Natural killer cell (primary cell): ENCODE results near the gene RNU6-1. TPM values are rescaled to one million over a fixed set of nuclear protein-coding genes. Genes with fewer than 3 reads are reported as not detected.

Source experiments
- ATAC-seq, 3 donors: fragments of 150-1000 bp in 2 of 3; fragments of 200-7000 bp in 1 of 3; cut with Tn5 transposase; 1 replicate in 1 of 3; 2 replicates in 2 of 3; pipeline ENCODE4 v1.10.0; 2021; ENCODE audit warnings: mild to moderate bottlenecking in 2 of 3, moderate library complexity in 2 of 3
- DNase-seq, 2 donors: peaks; one replicate each; pipeline versions ENCODE4 v3.0.0 to v3.0.0-alpha.2; 2013 to 2021; ENCODE audit warnings: mixed read lengths in 1 of 2
- H3K27ac ChIP-seq: one replicate; pipeline ENCODE4 v1.5.1; 2013; ENCODE audit warnings: mild to moderate bottlenecking, low read length
- H3K27me3 ChIP-seq: one replicate; pipeline ENCODE4 v1.6.1; 2013; ENCODE audit warnings: low read length; ENCODE audit not compliant: control insufficient read depth, insufficient read depth
- H3K36me3 ChIP-seq: one replicate; pipeline ENCODE4 v1.6.1; 2013; ENCODE audit warnings: low read length; ENCODE audit not compliant: control insufficient read depth, insufficient read depth
- H3K4me1 ChIP-seq: one replicate; pipeline ENCODE4 v1.6.1; 2013; ENCODE audit warnings: low read length; ENCODE audit not compliant: control insufficient read depth, insufficient read depth
- H3K4me3 ChIP-seq: one replicate; pipeline ENCODE4 v1.5.1; 2013; ENCODE audit warnings: low read length
- H3K9me3 ChIP-seq: one replicate; pipeline ENCODE4 v1.6.1; 2013; ENCODE audit warnings: low read length; ENCODE audit not compliant: control insufficient read depth, insufficient read depth
- H3K27ac Mint-ChIP-seq, 2 donors: one replicate each; pipeline ENCODE4 v1.8.0; 2022; ENCODE audit warnings: mild to moderate bottlenecking in 2 of 2, mixed read lengths in 2 of 2, moderate library complexity in 1 of 2
- H3K27me3 Mint-ChIP-seq, 2 donors: one replicate each; pipeline ENCODE4 v1.8.0; 2022; ENCODE audit warnings: low read depth in 2 of 2, mixed read lengths in 2 of 2
- H3K36me3 Mint-ChIP-seq: one replicate; pipeline ENCODE4 v1.8.0; 2022; ENCODE audit warnings: mixed read lengths
- H3K4me1 Mint-ChIP-seq, 2 donors: one replicate each; pipeline ENCODE4 v1.8.0; 2022; ENCODE audit warnings: mixed read lengths in 2 of 2
- H3K4me3 Mint-ChIP-seq: one replicate; pipeline ENCODE4 v1.8.0; 2022; ENCODE audit warnings: mild to moderate bottlenecking, moderate library complexity, mixed read lengths
- H3K9me3 Mint-ChIP-seq, 2 donors: one replicate each; pipeline ENCODE4 v1.8.0; 2022; ENCODE audit warnings: mixed read lengths in 2 of 2
- WGBS: methylation state at CpG from one replicate; pipeline ENCODE4 v1.1.7; 2013; ENCODE audit warnings: missing lambda C conversion rate; ENCODE audit not compliant: insufficient coverage; 5-methylcytosine and 5-hydroxymethylcytosine counted together
- intact Hi-C: fragments of 100-400 bp; cut with micrococcal nuclease; formaldehyde crosslinking; loops from one replicate; pipeline ENCODE4 v1.14.2; 2022
- total RNA-seq, 4 donors: library from RNA; stranded (reverse); fragments of 120-200 nt in 1 of 4; gene quantifications; one replicate each; pipeline versions ENCODE4 v1.2.3 to v1.2.4, GENCODE V29; 2013 to 2022
- TF ChIP-seq, protein P1 (sequence below): fragments of 200-600 bp; IDR thresholded peaks from one replicate; pipeline ENCODE4 v1.8.0; 2022; ENCODE audit warnings: antibody characterized with exemption

Gene RNU6-1
- total RNA-seq, 3 donors from 2014 or later (not counting 1 experiment from before 2014, with no cell fraction given): not detected

DNA sequence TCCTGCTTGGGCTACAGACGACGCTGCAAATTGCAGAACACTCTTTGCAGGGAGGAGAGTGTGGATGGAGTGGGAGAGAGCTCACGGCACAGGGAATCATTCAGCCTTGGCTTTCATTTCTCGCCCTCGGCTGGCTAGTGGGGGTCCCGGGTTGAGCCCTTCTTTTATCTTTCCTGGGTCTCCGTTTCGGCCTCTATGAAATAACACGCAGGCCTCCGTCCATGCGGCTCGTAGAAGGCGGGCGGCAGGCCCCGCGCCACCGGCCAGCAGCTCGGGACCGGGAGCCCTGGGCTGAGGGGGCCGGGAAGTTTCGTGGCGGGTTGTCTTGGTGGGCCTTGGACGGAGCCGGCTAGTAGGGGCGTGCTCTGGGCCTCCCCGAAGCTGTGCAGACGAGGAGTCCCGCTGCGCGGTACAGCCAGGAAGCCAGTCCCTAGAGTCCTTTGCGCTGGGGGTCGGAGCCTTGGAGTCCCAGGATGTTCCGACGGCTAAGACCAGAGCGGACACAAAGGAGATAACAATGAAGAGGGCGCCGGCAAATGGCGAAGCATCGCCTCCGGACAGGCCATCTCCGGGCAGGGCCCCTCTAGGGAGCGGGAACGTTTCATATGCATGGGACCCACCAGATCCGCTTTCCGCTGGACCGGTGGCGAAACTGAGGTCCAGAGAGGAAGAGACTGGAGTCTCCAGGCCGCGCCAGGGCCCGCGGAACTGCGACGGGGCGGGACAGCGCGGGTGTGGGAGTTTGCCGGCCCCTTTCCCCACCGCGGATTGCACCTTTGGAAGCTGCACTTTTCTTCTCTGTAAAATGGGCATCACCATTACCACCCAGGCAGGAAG, 4.3 kb downstream of the RNU6-1 start:
- peaks cover 47 to 57% of the 10 kb centered on the region in 2 donors for H3K4me1 Mint-ChIP-seq
- H3K36me3 ChIP-seq: no peaks in the 10 kb centered on the region
- H3K4me3 Mint-ChIP-seq: peak overlapping the region; percentile 88
- TF ChIP-seq, protein P1, sequence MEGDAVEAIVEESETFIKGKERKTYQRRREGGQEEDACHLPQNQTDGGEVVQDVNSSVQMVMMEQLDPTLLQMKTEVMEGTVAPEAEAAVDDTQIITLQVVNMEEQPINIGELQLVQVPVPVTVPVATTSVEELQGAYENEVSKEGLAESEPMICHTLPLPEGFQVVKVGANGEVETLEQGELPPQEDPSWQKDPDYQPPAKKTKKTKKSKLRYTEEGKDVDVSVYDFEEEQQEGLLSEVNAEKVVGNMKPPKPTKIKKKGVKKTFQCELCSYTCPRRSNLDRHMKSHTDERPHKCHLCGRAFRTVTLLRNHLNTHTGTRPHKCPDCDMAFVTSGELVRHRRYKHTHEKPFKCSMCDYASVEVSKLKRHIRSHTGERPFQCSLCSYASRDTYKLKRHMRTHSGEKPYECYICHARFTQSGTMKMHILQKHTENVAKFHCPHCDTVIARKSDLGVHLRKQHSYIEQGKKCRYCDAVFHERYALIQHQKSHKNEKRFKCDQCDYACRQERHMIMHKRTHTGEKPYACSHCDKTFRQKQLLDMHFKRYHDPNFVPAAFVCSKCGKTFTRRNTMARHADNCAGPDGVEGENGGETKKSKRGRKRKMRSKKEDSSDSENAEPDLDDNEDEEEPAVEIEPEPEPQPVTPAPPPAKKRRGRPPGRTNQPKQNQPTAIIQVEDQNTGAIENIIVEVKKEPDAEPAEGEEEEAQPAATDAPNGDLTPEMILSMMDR: no peak
- H3K27ac Mint-ChIP-seq: peak overlapping the region in 1 of 2 donors; percentile 29
- no peaks in the 10 kb centered on the region for H3K9me3 Mint-ChIP-seq
- no peaks in the 10 kb centered on the region for H3K9me3 ChIP-seq
- peak overlapping the region; percentile 28 for H3K4me3 ChIP-seq
- H3K4me1 ChIP-seq: peaks cover 52% of the 10 kb centered on the region
- DNase-seq (peak in 1 of 2 donors; percentile 50), ATAC-seq (no peak)
- intact Hi-C loops: loop anchor here (1.0 to 5.0 kb wide), 4 partner anchors 52 to 888 kb away; no protein-coding TSS in a partner anchor
- peaks cover 47 to 57% of the 10 kb centered on the region in 2 donors for H3K27me3 Mint-ChIP-seq
- H3K27me3 ChIP-seq: peaks cover 53% of the 10 kb centered on the region
- no peak overlapping the region for H3K27ac ChIP-seq
- peaks cover 6% of the 10 kb centered on the region for H3K36me3 Mint-ChIP-seq
- 3% methylated on average over 59 of the region's 59 CpGs for WGBS

DNA sequence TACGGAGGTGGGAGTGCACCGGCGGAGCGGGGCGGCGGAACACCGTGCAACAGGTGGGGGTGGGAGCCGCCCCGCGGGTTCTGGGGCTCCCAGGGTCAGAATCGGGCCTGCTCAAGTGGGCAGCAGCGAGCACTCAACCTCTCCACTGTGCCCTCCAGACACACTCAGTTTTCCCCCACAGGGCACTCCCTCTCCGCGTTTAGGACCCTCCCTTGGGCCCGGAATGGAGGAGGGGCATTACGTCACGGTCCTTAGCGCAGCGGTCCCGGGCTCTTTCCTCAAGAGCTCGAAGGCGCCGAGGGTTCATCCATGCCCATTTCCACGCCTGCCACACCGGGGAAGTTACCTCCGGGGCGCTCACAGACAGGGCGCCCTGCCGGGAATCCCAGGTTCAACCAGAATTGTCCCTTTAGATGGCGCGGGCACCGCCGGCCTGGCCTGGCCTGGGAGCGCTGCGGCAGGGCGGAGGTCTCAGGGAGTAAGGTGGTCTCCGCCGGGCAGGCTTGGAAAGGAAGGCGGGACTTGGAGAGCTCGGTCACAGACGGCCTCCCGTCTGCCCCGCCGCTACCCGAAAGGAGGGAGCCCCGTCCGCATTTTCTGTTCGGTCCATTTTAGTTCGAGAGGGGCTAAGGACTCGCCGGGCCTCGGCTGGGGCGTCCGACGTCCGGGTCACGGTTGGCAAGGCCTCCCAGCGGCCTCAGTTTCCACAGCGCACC, 5.1 kb downstream of the RNU6-1 start:
- Histone ChIP-seq H3K36me3 (no peaks in the 10 kb centered on the region), H3K4me1 (peaks cover 52% of the 10 kb centered on the region), H3K27ac (no peak overlapping the region), H3K27me3 (peaks cover 59% of the 10 kb centered on the region), H3K9me3 (no peaks in the 10 kb centered on the region), H3K4me3 (peak overlapping the region; percentile 28)
- TF ChIP-seq, protein P1: no peak
- DNase-seq (peak in 1 of 2 donors; percentile 51), ATAC-seq (no peak)
- Mint-ChIP-seq H3K27ac (peak overlapping the region in 1 of 2 donors; percentile 29), H3K4me3 (peak overlapping the region; percentile 88), H3K4me1 (peaks cover 41 to 51% of the 10 kb centered on the region in 2 donors), H3K36me3 (peaks cover 1% of the 10 kb centered on the region), H3K9me3 (no peaks in the 10 kb centered on the region), H3K27me3 (peaks cover 47 to 62% of the 10 kb centered on the region in 2 donors)
- intact Hi-C loops: loop anchor here (5.0 kb wide), 1 partner anchor 887 kb away; no protein-coding TSS in a partner anchor
- 1% methylated on average over 59 of the region's 59 CpGs for WGBS

DNA sequence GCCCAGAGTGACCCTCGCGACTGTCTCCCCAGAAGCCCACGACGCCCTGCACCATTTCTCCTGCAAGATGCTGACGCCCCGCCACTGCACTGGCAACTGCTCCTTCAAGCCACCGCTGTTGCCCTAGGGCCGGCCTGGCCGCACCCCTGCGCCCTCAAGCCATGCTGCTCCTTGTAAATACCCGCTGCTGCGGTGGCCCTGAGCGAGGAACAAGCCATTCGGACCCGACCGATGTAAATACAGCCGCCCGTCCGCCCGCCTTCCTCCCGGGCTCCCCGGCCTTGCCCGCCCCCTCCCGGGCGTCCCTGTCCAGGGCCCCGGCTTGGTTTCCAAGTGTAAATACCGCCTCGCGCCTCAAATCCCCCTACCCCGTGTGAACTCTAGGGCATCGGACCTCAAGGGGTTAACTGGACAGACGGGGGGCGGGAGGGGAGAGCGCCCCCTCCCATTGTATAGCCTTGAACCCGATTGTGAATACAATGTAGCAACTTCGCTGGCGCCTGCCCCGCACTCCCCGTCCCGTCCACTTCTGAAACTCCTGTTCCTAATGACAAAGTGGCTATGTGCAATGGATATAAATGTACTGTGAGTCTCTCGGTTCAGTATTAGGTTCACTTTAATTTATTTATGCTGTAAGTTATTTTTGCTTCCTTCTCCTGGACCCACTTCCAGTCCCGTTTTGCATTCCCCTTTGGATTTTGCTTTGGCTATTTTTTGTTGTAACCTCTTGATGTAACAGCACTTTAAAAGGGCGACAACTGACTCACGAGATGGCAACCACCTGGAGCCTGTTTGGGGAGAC, 5.9 kb downstream of the RNU6-1 start:
- intact Hi-C loops: no loop called here
- H3K4me3 ChIP-seq: no peak overlapping the region
- Mint-ChIP-seq H3K4me3 (peak overlapping the region; percentile 88), H3K4me1 (peaks cover 33 to 51% of the 10 kb centered on the region in 2 donors), H3K27me3 (peaks cover 53 to 68% of the 10 kb centered on the region in 2 donors), H3K36me3 (no peaks in the 10 kb centered on the region), H3K27ac (no peak overlapping the region), H3K9me3 (no peaks in the 10 kb centered on the region)
- no peaks in the 10 kb centered on the region for H3K9me3 ChIP-seq
- H3K27me3 ChIP-seq: peaks cover 63% of the 10 kb centered on the region
- no peak overlapping the region for H3K27ac ChIP-seq
- peak in 2 of 3 donors; percentile 50 to 57 for ATAC-seq
- TF ChIP-seq, protein P1: peak; percentile 36
- 2% methylated on average over 43 of the region's 44 CpGs for WGBS
- no peaks in the 10 kb centered on the region for H3K36me3 ChIP-seq
- DNase-seq: peak in 1 of 2 donors; percentile 57
- H3K4me1 ChIP-seq: peaks cover 53% of the 10 kb centered on the region
